AG09319 (cell line): Measurements from ENCODE around the gene GNAZ.
"Not testable (repeated sequence)": the region's sequence is repeated elsewhere in the genome, so short reads cannot be mapped to it uniquely, and the experiment has no call there.

Experiments used
- DNase-seq: peaks from one replicate; pipeline ENCODE4 v3.0.0-alpha.2; 2010; ENCODE audit warnings: low read depth; ENCODE audit errors: extremely low read depth
- TF ChIP-seq, protein P1 (sequence below): IDR thresholded peaks from 2 replicates; pipeline ENCODE4 v1.5.1; 2011; ENCODE audit warnings: low read depth, mild to moderate bottlenecking, inconsistent platforms, low read length, moderate library complexity

GNAZ gene

DNA sequence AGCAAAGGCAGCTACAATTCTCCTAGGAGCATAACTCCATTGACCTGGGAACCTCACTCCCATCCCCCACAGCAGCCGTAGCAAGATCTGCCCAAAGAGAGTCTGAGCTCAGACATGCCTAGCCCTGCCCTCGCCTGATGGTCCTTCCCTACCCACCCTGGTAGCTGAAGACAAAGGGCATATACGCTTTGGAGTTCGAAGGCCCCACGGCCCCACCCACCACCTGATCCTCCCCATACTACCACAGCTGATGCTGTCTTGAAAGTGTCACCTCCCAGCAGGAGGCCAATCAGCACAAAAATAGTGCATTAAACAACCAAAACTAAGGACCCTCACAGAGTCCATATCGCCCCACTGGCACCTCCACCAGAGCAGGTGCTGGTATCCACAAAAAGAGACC lies 22.6 kb upstream of the GNAZ start:
- TF ChIP-seq, protein P1, sequence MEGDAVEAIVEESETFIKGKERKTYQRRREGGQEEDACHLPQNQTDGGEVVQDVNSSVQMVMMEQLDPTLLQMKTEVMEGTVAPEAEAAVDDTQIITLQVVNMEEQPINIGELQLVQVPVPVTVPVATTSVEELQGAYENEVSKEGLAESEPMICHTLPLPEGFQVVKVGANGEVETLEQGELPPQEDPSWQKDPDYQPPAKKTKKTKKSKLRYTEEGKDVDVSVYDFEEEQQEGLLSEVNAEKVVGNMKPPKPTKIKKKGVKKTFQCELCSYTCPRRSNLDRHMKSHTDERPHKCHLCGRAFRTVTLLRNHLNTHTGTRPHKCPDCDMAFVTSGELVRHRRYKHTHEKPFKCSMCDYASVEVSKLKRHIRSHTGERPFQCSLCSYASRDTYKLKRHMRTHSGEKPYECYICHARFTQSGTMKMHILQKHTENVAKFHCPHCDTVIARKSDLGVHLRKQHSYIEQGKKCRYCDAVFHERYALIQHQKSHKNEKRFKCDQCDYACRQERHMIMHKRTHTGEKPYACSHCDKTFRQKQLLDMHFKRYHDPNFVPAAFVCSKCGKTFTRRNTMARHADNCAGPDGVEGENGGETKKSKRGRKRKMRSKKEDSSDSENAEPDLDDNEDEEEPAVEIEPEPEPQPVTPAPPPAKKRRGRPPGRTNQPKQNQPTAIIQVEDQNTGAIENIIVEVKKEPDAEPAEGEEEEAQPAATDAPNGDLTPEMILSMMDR, result no peak
- DNase-seq, result no peak

DNA sequence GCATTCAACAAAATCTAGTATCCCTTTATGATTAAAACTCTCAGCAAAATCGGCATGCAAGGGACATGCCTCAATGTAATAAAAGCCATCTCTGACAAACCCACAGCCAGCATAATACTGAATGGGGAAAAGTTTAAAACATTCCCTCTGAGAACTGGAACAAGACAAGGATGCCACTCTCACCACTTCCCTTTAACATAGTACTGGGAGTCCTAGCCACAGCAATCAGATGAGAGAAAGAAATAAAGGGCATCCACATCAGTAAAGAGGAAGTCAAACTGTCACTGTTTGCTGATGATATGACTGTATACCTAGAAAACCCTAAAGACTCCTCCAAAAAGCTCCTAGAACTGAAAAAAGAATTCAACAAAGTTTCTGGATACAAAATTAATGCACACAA lies 19.8 kb upstream of the GNAZ start:
- not testable (repeated sequence) for DNase-seq

DNA sequence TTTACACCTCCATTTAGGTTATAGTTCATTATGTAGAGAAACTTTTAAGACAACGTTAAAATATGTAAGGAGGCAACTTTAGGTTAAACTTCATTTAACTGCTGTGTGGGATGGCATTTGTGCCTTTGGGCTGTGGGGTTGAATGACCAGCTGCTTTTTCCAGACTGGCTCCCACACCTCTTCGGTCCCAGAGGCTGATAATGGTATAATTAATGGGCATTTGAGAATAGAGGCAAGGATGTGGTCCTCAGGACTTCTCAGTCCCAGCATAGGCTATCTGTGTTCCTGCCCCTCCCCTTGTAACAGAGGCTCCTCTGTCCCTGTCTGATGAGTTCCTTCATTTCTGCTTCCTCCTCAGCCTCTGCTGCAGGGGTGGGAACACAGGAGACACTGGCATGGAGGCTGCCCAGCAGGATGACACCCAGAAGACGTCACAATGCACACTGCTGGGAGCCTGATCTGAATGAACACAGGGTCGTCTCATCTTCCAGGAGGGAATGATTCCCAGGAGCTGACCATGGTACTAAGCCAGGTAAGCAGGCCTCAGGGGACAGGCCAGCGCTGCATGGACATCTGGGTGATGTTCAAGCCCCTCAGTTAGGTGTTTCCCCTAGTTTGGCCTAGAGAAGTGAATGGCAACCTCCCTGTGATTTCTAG lies 17.1 kb upstream of the GNAZ start:
- TF ChIP-seq, protein P1, result no peak
- DNase-seq, result no peak

DNA sequence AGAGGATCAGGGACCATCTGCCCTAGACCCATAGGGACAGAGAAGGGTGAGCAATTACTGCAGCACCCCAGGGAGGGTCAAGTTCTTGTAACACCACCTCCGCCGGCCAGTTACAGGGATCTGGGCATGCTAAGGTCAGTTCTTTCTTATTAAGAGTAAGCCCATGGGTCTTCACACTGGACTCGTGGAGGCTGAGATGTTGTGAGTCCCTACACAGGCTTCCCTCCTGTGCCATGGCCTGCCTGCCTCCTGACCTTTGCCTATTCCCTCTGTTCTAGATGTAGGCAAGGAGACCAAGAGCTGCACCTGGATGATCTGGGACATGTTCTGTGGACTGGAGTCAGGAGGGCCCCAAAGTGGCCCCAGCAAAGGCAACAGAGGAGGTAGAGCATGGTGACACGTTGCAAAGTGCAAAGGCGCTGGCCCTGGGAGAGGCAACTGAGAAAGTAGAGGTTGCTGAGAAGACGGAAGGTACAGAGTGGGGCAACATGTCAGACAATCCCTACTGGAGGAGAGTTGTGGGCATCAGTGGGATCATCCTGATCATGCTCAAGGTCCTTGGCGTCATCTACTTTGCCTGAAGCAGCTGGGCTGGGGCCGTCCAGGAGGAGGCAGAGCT lies 16.3 kb upstream of the GNAZ start:
- no peak for DNase-seq
- TF ChIP-seq, protein P1, result no peak

DNA sequence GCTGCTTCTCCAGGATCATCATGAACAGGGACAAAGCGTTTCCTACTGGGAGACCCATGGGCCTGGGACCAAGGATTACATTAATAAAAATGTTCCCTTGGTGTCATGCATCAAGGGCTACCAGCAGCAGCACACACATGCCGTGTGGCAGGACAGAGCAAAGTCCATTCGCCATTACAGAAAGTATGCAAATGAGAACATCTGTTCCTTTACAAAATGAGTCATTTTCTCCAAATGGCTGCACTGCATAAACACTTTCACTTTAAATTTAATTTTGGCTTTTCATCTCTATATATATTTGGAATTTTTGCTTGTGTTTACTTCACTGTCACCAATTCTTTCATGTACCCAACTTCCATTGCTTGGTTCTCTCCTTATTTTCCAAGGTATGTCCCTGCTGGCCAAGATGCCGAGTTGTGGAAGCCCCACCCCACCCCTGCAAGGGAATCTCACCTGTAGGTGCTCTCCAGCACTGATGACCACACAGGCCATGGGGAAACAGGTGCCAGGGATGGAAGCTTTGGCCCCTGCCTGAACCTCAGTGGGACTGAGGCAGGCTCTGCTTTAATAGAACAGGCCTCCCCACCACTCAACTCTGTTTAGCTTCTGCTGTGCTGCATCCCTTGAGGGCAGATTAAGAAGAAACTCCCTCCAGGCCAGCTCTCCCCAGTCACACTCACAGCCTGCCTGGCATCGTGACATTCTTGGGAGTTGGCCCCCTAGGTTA lies 15.6 kb upstream of the GNAZ start:
- TF ChIP-seq, protein P1, result no peak
- no peak for DNase-seq

DNA sequence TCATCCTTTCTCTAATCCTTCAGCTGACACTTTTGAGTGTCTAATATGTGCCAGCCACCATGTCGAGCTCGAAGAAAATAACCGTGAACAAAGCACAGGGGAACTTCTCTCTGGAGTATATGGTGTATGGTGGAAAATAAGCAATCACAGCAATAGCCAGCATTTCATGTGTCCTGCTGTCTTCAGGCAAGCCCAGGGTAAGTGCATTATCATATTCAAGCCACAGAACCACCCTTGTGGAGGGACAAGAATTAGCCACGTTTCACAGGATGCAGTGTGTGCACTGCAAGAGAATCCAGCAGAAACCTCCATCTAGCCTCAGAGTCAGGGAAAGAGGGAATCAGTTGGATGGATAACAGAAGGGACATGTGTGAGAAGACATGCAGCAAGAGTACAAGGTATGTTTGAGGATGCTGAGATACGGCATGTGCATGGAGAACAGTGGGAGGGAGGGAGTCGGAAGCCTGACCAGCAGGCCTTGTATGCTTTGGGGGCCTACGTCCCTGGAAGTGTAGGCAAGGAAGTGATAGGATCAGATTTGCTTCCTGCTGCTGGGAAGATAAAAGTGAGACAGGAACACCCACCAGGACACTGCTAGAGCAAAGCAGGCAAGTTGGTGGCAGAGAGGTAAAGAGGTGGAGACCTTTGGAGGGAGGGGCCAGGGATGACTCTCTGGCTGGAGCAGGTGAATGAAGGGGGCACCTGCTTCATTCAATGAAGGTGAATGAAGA lies 14.7 kb upstream of the GNAZ start:
- DNase-seq, result no peak
- TF ChIP-seq, protein P1, result no peak

DNA sequence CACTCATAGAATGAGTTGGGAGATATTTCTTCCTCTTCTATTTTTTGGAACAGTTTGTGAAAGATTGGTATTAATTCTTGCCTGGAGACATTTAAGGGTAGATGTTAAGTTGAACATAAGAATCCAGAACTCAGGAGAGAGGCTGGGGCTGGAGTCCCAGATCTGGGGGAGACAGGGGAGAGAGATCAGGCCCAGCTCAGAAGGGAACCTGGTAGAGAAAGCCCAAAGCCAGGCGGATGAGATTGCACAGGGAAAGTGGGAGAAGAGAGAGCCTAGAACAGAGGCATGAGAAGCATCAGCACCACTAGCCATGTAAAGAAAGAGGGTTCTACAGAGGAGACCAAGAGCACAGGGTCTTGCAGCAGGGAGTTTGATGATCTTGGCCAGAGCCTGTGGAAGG lies 13.0 kb upstream of the GNAZ start:
- TF ChIP-seq, protein P1, result no peak

More for the DNA sequence above, 13.0 kb upstream of the GNAZ start:
- DNase-seq, result no peak
